Natural killer cell (primary cell): ENCODE results near the gene TMEM54. TPM values are rescaled to one million over a fixed set of nuclear protein-coding genes. Genes with fewer than 3 reads are reported as not detected.
A peak's percentile ranks its signal among the peaks of the same experiment; 100 is the strongest.

Experiments
- ATAC-seq, 3 donors: fragments of 150-1000 bp in 2 of 3; fragments of 200-7000 bp in 1 of 3; cut with Tn5 transposase; 1 replicate in 1 of 3; 2 replicates in 2 of 3; pipeline ENCODE4 v1.10.0; 2021; ENCODE audit warnings: mild to moderate bottlenecking in 2 of 3, moderate library complexity in 2 of 3
- DNase-seq, 2 donors: peaks; one replicate each; pipeline versions ENCODE4 v3.0.0 to v3.0.0-alpha.2; 2013 to 2021; ENCODE audit warnings: mixed read lengths in 1 of 2
- H3K27ac ChIP-seq: one replicate; pipeline ENCODE4 v1.5.1; 2013; ENCODE audit warnings: mild to moderate bottlenecking, low read length
- H3K27me3 ChIP-seq: one replicate; pipeline ENCODE4 v1.6.1; 2013; ENCODE audit warnings: low read length; ENCODE audit not compliant: control insufficient read depth, insufficient read depth
- H3K36me3 ChIP-seq: one replicate; pipeline ENCODE4 v1.6.1; 2013; ENCODE audit warnings: low read length; ENCODE audit not compliant: control insufficient read depth, insufficient read depth
- H3K4me1 ChIP-seq: one replicate; pipeline ENCODE4 v1.6.1; 2013; ENCODE audit warnings: low read length; ENCODE audit not compliant: control insufficient read depth, insufficient read depth
- H3K4me3 ChIP-seq: one replicate; pipeline ENCODE4 v1.5.1; 2013; ENCODE audit warnings: low read length
- H3K9me3 ChIP-seq: one replicate; pipeline ENCODE4 v1.6.1; 2013; ENCODE audit warnings: low read length; ENCODE audit not compliant: control insufficient read depth, insufficient read depth
- H3K27ac Mint-ChIP-seq, 2 donors: one replicate each; pipeline ENCODE4 v1.8.0; 2022; ENCODE audit warnings: mild to moderate bottlenecking in 2 of 2, mixed read lengths in 2 of 2, moderate library complexity in 1 of 2
- H3K27me3 Mint-ChIP-seq, 2 donors: one replicate each; pipeline ENCODE4 v1.8.0; 2022; ENCODE audit warnings: low read depth in 2 of 2, mixed read lengths in 2 of 2
- H3K36me3 Mint-ChIP-seq: one replicate; pipeline ENCODE4 v1.8.0; 2022; ENCODE audit warnings: mixed read lengths
- H3K4me1 Mint-ChIP-seq, 2 donors: one replicate each; pipeline ENCODE4 v1.8.0; 2022; ENCODE audit warnings: mixed read lengths in 2 of 2
- H3K4me3 Mint-ChIP-seq: one replicate; pipeline ENCODE4 v1.8.0; 2022; ENCODE audit warnings: mild to moderate bottlenecking, moderate library complexity, mixed read lengths
- H3K9me3 Mint-ChIP-seq, 2 donors: one replicate each; pipeline ENCODE4 v1.8.0; 2022; ENCODE audit warnings: mixed read lengths in 2 of 2
- CTCF ChIP-seq: fragments of 200-600 bp; IDR thresholded peaks from one replicate; pipeline ENCODE4 v1.8.0; 2022; ENCODE audit warnings: antibody characterized with exemption
- WGBS: methylation state at CpG from one replicate; pipeline ENCODE4 v1.1.7; 2013; ENCODE audit warnings: missing lambda C conversion rate; ENCODE audit not compliant: insufficient coverage; 5-methylcytosine and 5-hydroxymethylcytosine counted together
- intact Hi-C: fragments of 100-400 bp; cut with micrococcal nuclease; formaldehyde crosslinking; loops from one replicate; pipeline ENCODE4 v1.14.2; 2022
- total RNA-seq, 4 donors: library from RNA; stranded (reverse); fragments of 120-200 nt in 1 of 4; gene quantifications; one replicate each; pipeline versions ENCODE4 v1.2.3 to v1.2.4, GENCODE V29; 2013 to 2022

The TMEM54 gene
- total RNA-seq, 3 donors from 2014 or later (not counting 1 experiment from before 2014, with no cell fraction given) = not detected

GRCh38 chr1:32939655-32940371 is 38.6 kb upstream of the TMEM54 start:
- intact Hi-C loops = no loop called here
- peaks cover 35% of the 10 kb centered on the region for H3K36me3 Mint-ChIP-seq
- peaks cover 75% of the 10 kb centered on the region for H3K36me3 ChIP-seq
- no peak overlapping the region for H3K4me3 Mint-ChIP-seq
- H3K27me3 Mint-ChIP-seq = no peaks in the 10 kb centered on the region
- no peaks in the 10 kb centered on the region for H3K27me3 ChIP-seq
- no peak for TF ChIP-seq CTCF
- H3K9me3 ChIP-seq = no peaks in the 10 kb centered on the region
- peaks cover 6% of the 10 kb centered on the region for H3K4me1 ChIP-seq
- H3K9me3 Mint-ChIP-seq = no peaks in the 10 kb centered on the region
- peak overlapping the region; percentile 5 to 43 for H3K27ac Mint-ChIP-seq
- peak; percentile 18 to 26 (median 25) for ATAC-seq
- H3K4me1 Mint-ChIP-seq = peaks cover 16 to 20% of the 10 kb centered on the region in 2 donors
- H3K27ac ChIP-seq = no peak overlapping the region
- no peak overlapping the region for H3K4me3 ChIP-seq
- no peak for DNase-seq
- WGBS = 85% methylated on average over 4 of the region's 4 CpGs

GRCh38 chr1:32937061-32937460 is 35.9 kb upstream of the TMEM54 start:
- peaks cover 20% of the 10 kb centered on the region for H3K36me3 Mint-ChIP-seq
- H3K4me3 ChIP-seq = no peak overlapping the region
- TF ChIP-seq CTCF = no peak
- H3K27me3 Mint-ChIP-seq = no peaks in the 10 kb centered on the region
- no peak overlapping the region for H3K27ac Mint-ChIP-seq
- intact Hi-C loops = no loop called here
- peaks cover 16 to 27% of the 10 kb centered on the region in 2 donors for H3K4me1 Mint-ChIP-seq
- H3K27ac ChIP-seq = no peak overlapping the region
- no peaks in the 10 kb centered on the region for H3K9me3 ChIP-seq
- H3K9me3 Mint-ChIP-seq = no peaks in the 10 kb centered on the region
- H3K27me3 ChIP-seq = no peaks in the 10 kb centered on the region
- H3K4me3 Mint-ChIP-seq = no peak overlapping the region
- peaks cover 56% of the 10 kb centered on the region for H3K36me3 ChIP-seq
- H3K4me1 ChIP-seq = peaks cover 6% of the 10 kb centered on the region
- DNase-seq = no peak
- 96% methylated on average over 4 of the region's 4 CpGs for WGBS
- ATAC-seq = no peak

GRCh38 chr1:32934535-32934934 is 33.3 kb upstream of the TMEM54 start:
- Mint-ChIP-seq H3K9me3 (no peaks in the 10 kb centered on the region), H3K27me3 (no peaks in the 10 kb centered on the region), H3K4me3 (no peak overlapping the region), H3K4me1 (peaks cover 4 to 14% of the 10 kb centered on the region in 2 donors), H3K36me3 (peaks cover 20% of the 10 kb centered on the region), H3K27ac (no peak overlapping the region)
- H3K9me3 ChIP-seq = no peaks in the 10 kb centered on the region
- peaks cover 36% of the 10 kb centered on the region for H3K36me3 ChIP-seq
- DNase-seq (no peak), ATAC-seq (no peak)
- no peak for TF ChIP-seq CTCF
- H3K4me1 ChIP-seq = no peaks in the 10 kb centered on the region
- intact Hi-C loops = loop anchor here (5.0 kb wide), 2 partner anchors 68 to 433 kb away; no protein-coding TSS in a partner anchor
- H3K27ac ChIP-seq = no peak overlapping the region
- H3K27me3 ChIP-seq = no peaks in the 10 kb centered on the region
- H3K4me3 ChIP-seq = no peak overlapping the region
- WGBS = 97% methylated on average over 10 of the region's 10 CpGs
